ENCODE results near the gene MRPL32. TPM values are rescaled to one million over a fixed set of nuclear protein-coding genes. Genes with fewer than 3 reads are reported as not detected.
A peak's percentile ranks its signal among the peaks of the same experiment; 100 is the strongest.
"Not testable (repeated sequence)": the region's sequence is repeated elsewhere in the genome, so short reads cannot be mapped to it uniquely, and the experiment has no call there.

The MRPL32 gene
- 102 TPM for polyA plus RNA-seq (ENCODE audit: insufficient read length)
- long read RNA-seq, donor 1, transcript MRPL32-201 (3 exons, 1,035 nt), result major isoform, 49 of 66 reads
- long read RNA-seq, donor 1, partial matches to known transcripts, result 17 of 66 reads
- long read RNA-seq, donor 1, other reads (novel, unspliced or antisense), result 0 of 66 reads
- long read RNA-seq, donor 2, transcript MRPL32-201 (3 exons, 1,035 nt), result major isoform, 53 of 69 reads
- long read RNA-seq, donor 2, partial matches to known transcripts, result 16 of 69 reads
- long read RNA-seq, donor 2, other reads (novel, unspliced or antisense), result 0 of 69 reads
- long read RNA-seq, donor 3, transcript MRPL32-201 (3 exons, 1,035 nt), result major isoform, 68 of 78 reads
- long read RNA-seq, donor 3, partial matches to known transcripts, result 10 of 78 reads
- long read RNA-seq, donor 3, other reads (novel, unspliced or antisense), result 0 of 78 reads
- long read RNA-seq, donor 4, transcript MRPL32-201 (3 exons, 1,035 nt), result major isoform, 7 of 7 reads
- long read RNA-seq, donor 4, partial matches to known transcripts, result 0 of 7 reads
- long read RNA-seq, donor 4, other reads (novel, unspliced or antisense), result 0 of 7 reads
- long read RNA-seq, donor 5, transcript MRPL32-201 (3 exons, 1,035 nt), result major isoform, 119 of 145 reads
- long read RNA-seq, donor 5, partial matches to known transcripts, result 24 of 145 reads
- long read RNA-seq, donor 5, other reads (novel, unspliced or antisense), result 0 of 145 reads
- long read RNA-seq, donor 6, transcript MRPL32-201 (3 exons, 1,035 nt), result major isoform, 69 of 87 reads
- long read RNA-seq, donor 6, partial matches to known transcripts, result 17 of 87 reads
- long read RNA-seq, donor 6, other reads (novel, unspliced or antisense), result 0 of 87 reads
- long read RNA-seq, donor 7, transcript MRPL32-201 (3 exons, 1,035 nt), result major isoform, 86 of 113 reads
- long read RNA-seq, donor 7, partial matches to known transcripts, result 27 of 113 reads
- long read RNA-seq, donor 7, other reads (novel, unspliced or antisense), result 0 of 113 reads
- long read RNA-seq, donor 8, transcript MRPL32-201 (3 exons, 1,035 nt), result major isoform, 21 of 27 reads
- long read RNA-seq, donor 8, partial matches to known transcripts, result 6 of 27 reads
- long read RNA-seq, donor 8, other reads (novel, unspliced or antisense), result 0 of 27 reads

GRCh38 chr7:42931834-42932651 is at the start of gene MRPL32, which contains the start of gene PSMA2:
Gene MRPL32 (plus strand): TSS chr7:42932376. CDS start chr7:42932387, 11 bp downstream.
Gene PSMA2 (minus strand): TSS chr7:42932174. CDS start chr7:42932158, 16 bp downstream.
- DNase-seq, result peak; percentile 98

- peak; percentile 69 for DNase-seq
Observed at GRCh38 chr7:42883950-42884349, 48.2 kb upstream of the MRPL32 start.

- DNase-seq, result not testable (repeated sequence)
Observed at GRCh38 chr7:42885183-42885582, 47.0 kb upstream of the MRPL32 start.

GRCh38 chr7:42886129-42886528 is 46.0 kb upstream of the MRPL32 start:
- no peak for DNase-seq

GRCh38 chr7:42886893-42887505 is 45.2 kb upstream of the MRPL32 start:
- no peak for DNase-seq

- DNase-seq, result no peak
Observed at GRCh38 chr7:42893346-42894240, 38.6 kb upstream of the MRPL32 start.

- DNase-seq, result no peak
Observed at GRCh38 chr7:42900842-42901241, 31.3 kb upstream of the MRPL32 start.

GRCh38 chr7:42902331-42902730 is 29.8 kb upstream of the MRPL32 start:
- no peak for DNase-seq

GRCh38 chr7:42906181-42906580 is 26.0 kb upstream of the MRPL32 start:
- no peak for DNase-seq

GRCh38 chr7:42907316-42907715 is 24.9 kb upstream of the MRPL32 start:
- DNase-seq, result no peak

GRCh38 chr7:42910306-42910705 is 21.9 kb upstream of the MRPL32 start:
- DNase-seq, result no peak

- peak; percentile 93 for DNase-seq
Observed at GRCh38 chr7:42911454-42912447, 20.4 kb upstream of the MRPL32 start, which contains the start of gene C7orf25. Gene C7orf25 (minus strand): TSS chr7:42912070. CDS start chr7:42910900, 1,170 bp downstream.

GRCh38 chr7:42913591-42913990 is 18.6 kb upstream of the MRPL32 start:
- no peak for DNase-seq

GRCh38 chr7:42914009-42914408 is 18.2 kb upstream of the MRPL32 start:
- no peak for DNase-seq

GRCh38 chr7:42914421-42915045 is 17.6 kb upstream of the MRPL32 start:
- no peak for DNase-seq

GRCh38 chr7:42915356-42915755 is 16.8 kb upstream of the MRPL32 start:
- no peak for DNase-seq

- DNase-seq, result no peak
Observed at GRCh38 chr7:42922017-42922753, 10.0 kb upstream of the MRPL32 start.

All from left kidney (tissue), 8 donors.